Uterus (tissue), 4 donors: ENCODE measurements around the gene WNT7A. TPM values are rescaled to one million over a fixed set of nuclear protein-coding genes. Genes with fewer than 3 reads are reported as not detected.

Experiments
- DNase-seq, 2 donors: peaks; one replicate each; pipeline ENCODE4 v3.0.0-alpha.2; 2019 to 2020
- H3K27ac ChIP-seq, 2 donors: fragments of 200-600 bp; sonication (generic); 1 replicate in 1 of 2; 2 replicates in 1 of 2; pipeline ENCODE4 v1.5.1; 2016 to 2018
- H3K27me3 ChIP-seq, 2 donors: fragments of 200-600 bp; sonication (generic); one replicate each; pipeline ENCODE4 v1.5.1; 2018 to 2019; ENCODE audit warnings: control low read depth in 1 of 2
- H3K36me3 ChIP-seq, 2 donors: fragments of 200-600 bp; sonication (generic); one replicate each; pipeline ENCODE4 v1.5.1; 2019; ENCODE audit warnings: control low read depth in 1 of 2
- H3K4me1 ChIP-seq, 2 donors: fragments of 200-600 bp; sonication (generic); one replicate each; pipeline ENCODE4 v1.5.1; 2018 to 2019; ENCODE audit warnings: control low read depth in 1 of 2
- H3K4me3 ChIP-seq, 2 donors: fragments of 200-600 bp; sonication (generic); 1 replicate in 1 of 2; 2 replicates in 1 of 2; pipeline ENCODE4 v1.5.1; 2018 to 2019; ENCODE audit warnings: mild to moderate bottlenecking in 1 of 2
- H3K9me3 ChIP-seq, 2 donors: fragments of 200-600 bp; sonication (generic); one replicate each; pipeline ENCODE4 v1.5.1; 2019; ENCODE audit warnings: control low read depth in 1 of 2
- CTCF ChIP-seq, 4 experiments: fragments of 200-600 bp in 2 of 4; fragments of 450-650 bp in 2 of 4; sonication (generic) in 2 of 4; IDR thresholded peaks; one replicate each; pipeline ENCODE4 v1.5.1; 2016 to 2019; ENCODE audit warnings: antibody characterized with exemption in 4 of 4, mild to moderate bottlenecking in 2 of 4, moderate library complexity in 1 of 4
- POLR2A ChIP-seq, 2 donors: fragments of 450-650 bp; IDR thresholded peaks; one replicate each; pipeline ENCODE4 v1.6.1; 2016; ENCODE audit warnings: antibody characterized with exemption in 2 of 2, mild to moderate bottlenecking in 1 of 2, moderate library complexity in 1 of 2
- intact Hi-C: fragments of 100-400 bp; cut with DNase I; formaldehyde crosslinking; loops from one replicate; pipeline ENCODE4 v1.15.1; 2023; ENCODE audit warnings: low total_unique reads
- total RNA-seq, 4 donors: library from RNA; depleted of rRNA in 3 of 4; stranded (reverse); fragments of >200 nt in 3 of 4; gene quantifications; one replicate each; pipeline versions ENCODE4 v1.1.0 to v1.2.4, GENCODE V29; 2014 to 2023
- donor health status: DM: yes; HTN: yes; CAD: no.

Gene WNT7A
- total RNA-seq, 4 donors from 2014 or later, result 0.21 to 19.8 (median 0.26) TPM; not detected in 1

GRCh38 chr3:13841826-13842225 lies 38.0 kb downstream of the WNT7A start:
- no peaks in the 10 kb centered on the region for H3K36me3 ChIP-seq
- no peak for TF ChIP-seq POLR2A (IDR thresholded peaks at IDR 0.05)
- no peak for TF ChIP-seq CTCF (IDR thresholded peaks at IDR 0.05)
- intact Hi-C loops, result no loop called here
- no peaks in the 10 kb centered on the region for H3K9me3 ChIP-seq
- no peaks in the 10 kb centered on the region for H3K4me1 ChIP-seq
- no peaks in the 10 kb centered on the region for H3K27me3 ChIP-seq
- no peak for DNase-seq
- H3K27ac ChIP-seq, result no peak overlapping the region
- no peak overlapping the region for H3K4me3 ChIP-seq

GRCh38 chr3:13841141-13841540 lies 38.7 kb downstream of the WNT7A start:
- intact Hi-C loops, result no loop called here
- Histone ChIP-seq H3K4me1 (no peaks in the 10 kb centered on the region), H3K36me3 (no peaks in the 10 kb centered on the region), H3K27me3 (no peaks in the 10 kb centered on the region), H3K4me3 (no peak overlapping the region), H3K27ac (no peak overlapping the region), H3K9me3 (no peaks in the 10 kb centered on the region)
- no peak for DNase-seq
- no peak for TF ChIP-seq POLR2A (IDR thresholded peaks at IDR 0.05)
- TF ChIP-seq CTCF (IDR thresholded peaks at IDR 0.05), result no peak

- no peaks in the 10 kb centered on the region for H3K27me3 ChIP-seq
- H3K4me3 ChIP-seq, result no peak overlapping the region
- no peaks in the 10 kb centered on the region for H3K36me3 ChIP-seq
- no peak for TF ChIP-seq CTCF (IDR thresholded peaks at IDR 0.05)
- intact Hi-C loops, result no loop called here
- no peak overlapping the region for H3K27ac ChIP-seq
- DNase-seq, result no peak
- H3K4me1 ChIP-seq, result no peaks in the 10 kb centered on the region
- no peaks in the 10 kb centered on the region for H3K9me3 ChIP-seq
These were observed 39.4 kb downstream of the WNT7A start for GRCh38 chr3:13840456-13840855.

GRCh38 chr3:13839726-13840340 lies 40.0 kb downstream of the WNT7A start:
- no peak overlapping the region for H3K27ac ChIP-seq
- H3K4me3 ChIP-seq, result no peak overlapping the region
- DNase-seq, result no peak
- H3K36me3 ChIP-seq, result no peaks in the 10 kb centered on the region
- TF ChIP-seq POLR2A (IDR thresholded peaks at IDR 0.05) (no peak), CTCF (IDR thresholded peaks at IDR 0.05) (no peak)
- H3K27me3 ChIP-seq, result no peaks in the 10 kb centered on the region
- H3K4me1 ChIP-seq, result no peaks in the 10 kb centered on the region
- H3K9me3 ChIP-seq, result no peaks in the 10 kb centered on the region
- intact Hi-C loops, result no loop called here

GRCh38 chr3:13839253-13839652 lies 40.6 kb downstream of the WNT7A start:
- Histone ChIP-seq H3K36me3 (no peaks in the 10 kb centered on the region), H3K4me1 (no peaks in the 10 kb centered on the region), H3K27me3 (no peaks in the 10 kb centered on the region), H3K27ac (no peak overlapping the region), H3K4me3 (no peak overlapping the region), H3K9me3 (no peaks in the 10 kb centered on the region)
- TF ChIP-seq CTCF (IDR thresholded peaks at IDR 0.05) (no peak), POLR2A (IDR thresholded peaks at IDR 0.05) (no peak)
- no peak for DNase-seq
- intact Hi-C loops, result no loop called here
